NCI-H526 (cell line): ENCODE data around the gene PTPRN2.

Source experiments
- DNase-seq, 2 experiments: peaks; one replicate each; lab custom pipeline; 2025; lab: John Stamatoyannopoulos, UW

PTPRN2 gene

GRCh38 chr7:157757211-157757610, 830.4 kb downstream of the PTPRN2 start:
- no peak for DNase-seq

DNA sequence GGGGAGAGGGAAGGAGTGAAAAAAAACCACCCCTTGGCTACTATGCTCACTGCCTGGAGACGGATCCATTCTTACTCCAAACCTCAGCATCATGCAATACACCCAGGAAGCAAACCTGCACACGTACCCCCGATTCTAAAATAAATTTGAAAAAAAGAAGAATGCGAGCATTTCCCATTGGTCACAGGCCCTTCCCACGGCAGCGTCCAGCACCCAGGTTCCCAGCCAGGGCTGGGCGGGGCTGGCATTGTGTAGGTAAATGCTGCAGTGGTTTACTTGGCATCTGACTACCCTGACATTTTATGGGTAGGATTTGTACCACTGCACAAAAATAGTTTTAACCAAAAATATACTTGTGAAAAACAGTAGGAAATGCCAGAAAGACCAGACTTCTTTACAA, 831.9 kb downstream of the PTPRN2 start:
- no peak for DNase-seq

GRCh38 chr7:157754416-157754790, 833.2 kb downstream of the PTPRN2 start:
- no peak for DNase-seq

DNA sequence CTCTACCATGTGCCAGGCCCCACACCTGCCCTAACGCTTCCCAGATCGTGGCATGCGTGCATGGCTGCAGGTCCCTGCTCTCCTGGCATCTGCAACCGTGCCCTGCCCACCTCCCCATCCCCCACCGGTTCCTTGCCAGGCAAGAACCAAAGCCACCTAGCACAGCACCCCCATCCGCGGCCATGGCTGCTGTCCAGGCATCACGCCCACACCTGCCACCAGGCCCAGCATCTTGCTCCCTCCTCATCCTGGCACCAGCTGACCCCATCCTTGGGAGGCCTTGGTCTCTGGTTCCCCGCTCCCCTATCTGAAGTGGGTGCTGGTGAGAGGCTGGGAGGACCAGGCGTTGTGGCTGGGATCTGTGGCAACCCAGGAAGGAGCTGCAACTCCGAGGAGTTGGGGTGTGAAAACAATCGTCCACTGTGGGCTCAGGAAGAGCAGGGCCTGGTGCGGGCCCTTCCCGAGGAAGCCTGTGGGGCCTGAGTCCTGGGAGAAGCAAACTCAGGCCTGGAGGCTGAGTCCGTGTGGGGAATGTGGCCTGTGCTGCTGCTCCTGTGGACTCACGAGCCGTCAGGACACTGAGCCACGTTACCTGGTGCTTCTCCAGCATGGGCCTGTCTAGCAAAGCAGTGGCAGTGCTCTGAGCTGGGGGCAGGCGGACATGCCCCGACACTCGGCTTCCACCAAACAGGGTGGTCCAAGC, 833.8 kb downstream of the PTPRN2 start:
- no peak for DNase-seq

GRCh38 chr7:157752832-157753291, 834.8 kb downstream of the PTPRN2 start:
- no peak for DNase-seq

- DNase-seq, result no peak
Measured at GRCh38 chr7:157751951-157752673, 835.5 kb downstream of the PTPRN2 start.

DNA sequence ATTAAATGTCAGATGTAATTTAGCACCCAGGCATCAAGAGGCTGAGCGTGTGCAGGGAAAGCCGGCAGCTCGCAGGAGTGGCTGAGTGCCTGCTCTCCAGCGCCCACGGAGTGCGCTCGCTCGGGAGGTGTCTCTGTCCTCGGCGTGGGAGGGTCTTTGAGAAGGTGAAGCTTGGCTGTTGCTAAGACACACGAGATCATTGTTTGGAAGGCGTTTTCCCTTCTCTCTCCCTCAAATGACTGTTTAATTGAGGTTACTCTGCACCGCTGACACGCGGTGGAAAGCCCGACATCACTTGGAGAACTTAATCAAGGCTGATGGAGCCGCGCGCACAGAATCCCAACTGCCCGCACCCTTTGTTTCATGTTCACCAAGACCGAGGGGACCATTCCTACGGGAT, 836.2 kb downstream of the PTPRN2 start:
- no peak for DNase-seq

DNA sequence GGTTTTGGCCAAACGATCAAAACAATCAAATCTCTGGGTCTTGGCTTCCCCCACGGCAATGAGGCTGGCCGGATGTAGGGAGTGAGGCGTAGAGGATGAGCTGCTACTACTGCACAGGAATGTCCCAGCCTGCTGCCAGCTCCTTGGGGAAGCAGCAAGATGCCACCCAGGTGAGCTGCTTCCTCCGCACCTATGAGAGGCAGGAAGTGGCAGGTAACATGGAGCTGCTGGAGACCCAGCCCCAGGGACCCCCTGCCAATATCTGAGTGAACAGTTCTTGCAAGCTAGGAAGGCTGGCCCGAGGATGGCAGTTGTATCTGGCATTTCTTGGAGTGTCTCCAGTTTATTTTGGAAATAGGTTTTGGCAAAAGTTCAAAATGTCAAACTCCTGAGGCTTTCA, 837.3 kb downstream of the PTPRN2 start:
- no peak for DNase-seq

GRCh38 chr7:157745721-157746709, 841.6 kb downstream of the PTPRN2 start:
- DNase-seq, result no peak

- DNase-seq, result no peak
Measured at GRCh38 chr7:157744786-157745601, 842.6 kb downstream of the PTPRN2 start.

- no peak for DNase-seq
Measured at GRCh38 chr7:157743781-157744525, 843.7 kb downstream of the PTPRN2 start.

DNA sequence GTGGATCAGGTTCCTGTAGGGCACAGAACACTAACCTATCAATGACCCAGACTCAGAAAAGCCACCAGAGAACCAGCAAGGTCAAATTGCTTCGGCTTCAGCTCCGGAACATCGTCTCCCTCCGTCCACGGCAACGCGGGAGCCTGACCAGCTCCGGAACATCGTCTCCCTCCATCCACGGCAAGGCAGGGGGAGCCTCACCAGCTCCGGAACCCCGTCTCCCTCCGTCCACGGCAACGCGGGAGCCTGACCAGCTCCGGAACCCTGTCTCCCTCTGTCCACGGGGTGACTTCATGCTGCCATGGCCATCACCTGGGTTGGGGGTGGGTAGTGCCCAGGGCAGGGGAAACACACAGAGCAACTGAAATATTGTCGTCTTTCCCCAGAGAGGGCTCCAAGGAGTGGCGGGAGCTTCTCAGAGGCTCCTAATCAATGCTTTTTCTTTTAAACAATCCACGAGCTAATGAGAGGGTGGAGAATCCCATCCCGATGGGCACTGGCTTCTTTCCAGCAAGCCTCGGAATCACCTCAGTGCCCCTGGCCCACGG, 847.3 kb downstream of the PTPRN2 start:
- DNase-seq, result no peak

- DNase-seq, result no peak
Measured at GRCh38 chr7:157739650-157740049, 848.0 kb downstream of the PTPRN2 start.

DNA sequence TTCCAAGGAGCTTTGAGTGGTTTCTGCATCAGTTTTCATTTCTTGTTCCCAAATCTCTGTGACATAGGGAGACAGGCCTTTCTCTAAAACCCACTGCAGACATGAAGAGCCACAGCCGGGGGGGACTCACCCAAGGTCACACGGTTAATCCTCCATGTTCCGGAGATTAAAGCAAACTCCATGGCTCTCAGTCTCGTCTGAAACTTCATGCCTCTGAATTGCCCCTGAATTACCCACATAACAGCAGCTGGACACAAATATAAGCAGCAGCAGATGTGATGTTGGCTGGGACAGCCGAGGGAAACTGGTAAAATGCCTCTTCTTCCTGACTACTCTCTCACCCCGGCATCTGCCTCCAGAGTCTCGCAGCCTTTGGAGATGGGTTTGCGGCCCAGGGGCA, 848.6 kb downstream of the PTPRN2 start:
- no peak for DNase-seq

GRCh38 chr7:157738066-157738460, 849.6 kb downstream of the PTPRN2 start:
- DNase-seq, result no peak

- no peak for DNase-seq
Measured at GRCh38 chr7:157737151-157738065, 850.2 kb downstream of the PTPRN2 start.

DNA sequence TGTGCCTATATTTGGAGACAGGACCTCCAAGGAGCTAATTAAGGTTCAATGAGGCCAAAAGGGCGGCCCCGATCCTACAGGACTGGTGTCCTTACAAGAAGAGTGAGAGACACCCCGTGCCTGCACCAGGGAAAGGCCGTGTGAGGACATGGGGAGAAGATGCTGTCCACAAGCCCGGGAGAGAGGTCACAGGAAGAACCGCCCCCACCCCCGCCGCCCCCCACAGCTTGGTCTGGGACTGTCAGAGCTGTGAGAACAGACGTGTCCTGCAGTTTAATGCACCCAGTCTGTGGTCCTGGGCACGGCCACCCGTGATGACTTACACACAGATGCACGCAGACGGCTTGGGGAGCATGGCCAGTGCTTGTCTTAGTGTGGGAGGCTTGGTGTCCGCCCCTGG, 851.3 kb downstream of the PTPRN2 start:
- no peak for DNase-seq

DNA sequence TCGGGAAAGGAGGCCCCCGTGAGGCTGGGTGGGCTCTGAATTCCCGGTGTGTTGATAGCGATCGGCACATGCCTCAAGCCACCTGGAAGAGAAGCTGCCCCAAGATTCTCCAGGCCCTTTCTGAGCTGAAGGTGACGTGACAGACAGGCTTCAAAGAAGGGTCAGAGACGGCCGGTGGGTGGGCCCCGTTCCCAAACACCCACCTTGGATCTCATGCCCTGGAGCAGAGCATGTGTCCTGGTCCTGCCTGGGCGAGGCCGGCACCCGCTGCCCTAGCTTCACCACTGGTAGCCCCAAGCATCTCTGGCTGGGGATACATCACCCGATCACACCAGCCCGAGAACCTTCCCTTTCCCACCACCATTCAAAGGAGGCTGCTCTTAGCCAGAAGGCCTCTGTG, 851.8 kb downstream of the PTPRN2 start:
- DNase-seq, result no peak
